Subcutaneous abdominal adipose tissue (tissue), 5 donors: ENCODE measurements around the gene PPP2R5D.
A peak's percentile ranks its signal among the peaks of the same experiment; 100 is the strongest.

ENCODE experiments used
- H3K27ac ChIP-seq: one replicate; pipeline ENCODE4 v1.7.0; 2013; ENCODE audit warnings: low read depth, mild to moderate bottlenecking, inconsistent platforms, low read length, moderate library complexity
- H3K27me3 ChIP-seq, 5 donors: one replicate each; pipeline ENCODE4 v1.7.0; 2013; ENCODE audit warnings: low read length in 5 of 5, inconsistent platforms in 1 of 5; ENCODE audit not compliant: control insufficient read depth in 5 of 5, insufficient read depth in 4 of 5
- H3K36me3 ChIP-seq, 5 donors: one replicate each; pipeline ENCODE4 v1.7.0; 2013; ENCODE audit warnings: low read length in 5 of 5; ENCODE audit not compliant: control insufficient read depth in 5 of 5, insufficient read depth in 5 of 5
- H3K4me1 ChIP-seq, 5 donors: one replicate each; pipeline ENCODE4 v1.7.0; 2013; ENCODE audit warnings: low read length in 5 of 5, mild to moderate bottlenecking in 3 of 5, moderate library complexity in 1 of 5; ENCODE audit not compliant: control insufficient read depth in 5 of 5, insufficient read depth in 5 of 5
- H3K4me3 ChIP-seq, 5 donors: one replicate each; pipeline ENCODE4 v1.7.0; 2013; ENCODE audit warnings: low read length in 5 of 5, low read depth in 1 of 5
- H3K9ac ChIP-seq, 5 donors: one replicate each; pipeline ENCODE4 v1.7.0; 2013; ENCODE audit warnings: low read length in 5 of 5, mild to moderate bottlenecking in 4 of 5, moderate library complexity in 3 of 5
- H3K9me3 ChIP-seq, 5 donors: one replicate each; pipeline ENCODE4 v1.7.0; 2013; ENCODE audit warnings: low read length in 5 of 5; ENCODE audit not compliant: control insufficient read depth in 5 of 5
- donor health status: healthy.
- donor health status: healthy.
- donor health status: healthy.
- donor health status: healthy.
- donor health status: healthy.

PPP2R5D gene

DNA sequence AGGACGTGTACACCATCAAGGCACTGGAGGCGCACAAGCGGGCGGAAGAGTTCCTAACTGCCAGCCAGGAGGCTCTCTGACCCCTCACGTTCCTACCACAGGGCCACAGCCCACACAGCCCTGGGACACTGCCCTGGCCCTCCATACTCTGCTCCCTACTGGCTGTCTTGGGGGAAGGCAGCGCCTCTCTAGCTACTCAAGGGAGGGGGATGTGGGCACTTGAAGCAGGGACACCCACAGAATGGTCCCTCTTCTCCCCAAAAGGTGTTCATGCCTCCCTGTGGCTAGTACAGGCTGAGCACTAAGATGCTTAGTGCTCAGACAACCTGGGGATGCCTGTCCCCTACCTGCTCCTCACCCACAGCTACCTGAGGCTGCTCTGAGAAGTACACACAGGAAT lies 26.8 kb downstream of the PPP2R5D start:
- Histone ChIP-seq H3K9me3 (no peaks in the 10 kb centered on the region), H3K36me3 (peaks cover 0 to 62% (median 57%) of the 10 kb centered on the region in 5 donors), H3K27ac (no peak overlapping the region), H3K9ac (no peak overlapping the region), H3K4me3 (no peak overlapping the region), H3K27me3 (no peaks in the 10 kb centered on the region), H3K4me1 (peaks cover 10 to 32% (median 31%) of the 10 kb centered on the region in 5 donors)

DNA sequence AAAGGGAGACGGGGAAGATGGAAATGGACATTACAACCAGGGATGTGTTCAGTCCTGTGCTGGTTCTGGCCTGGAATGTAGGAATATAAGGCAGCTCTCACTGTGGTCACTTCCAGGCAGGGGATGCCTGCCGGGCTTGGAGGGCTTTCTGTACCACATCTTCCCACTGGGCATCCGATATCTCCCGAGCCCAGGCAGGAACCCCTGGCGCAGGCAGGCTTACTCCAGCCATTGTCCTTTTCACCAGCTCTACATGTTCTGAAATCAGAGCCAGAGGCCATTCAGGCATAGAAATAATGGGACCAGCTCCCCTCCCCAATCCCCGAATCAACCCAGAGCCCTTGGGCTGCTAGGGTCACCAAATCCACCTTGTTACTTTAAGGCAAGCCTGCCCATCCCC lies 28.0 kb downstream of the PPP2R5D start:
- peak overlapping the region in 4 of 5 donors; percentile 69 to 86 (median 82) for H3K9ac ChIP-seq
- H3K27ac ChIP-seq: no peak overlapping the region
- H3K27me3 ChIP-seq: no peaks in the 10 kb centered on the region
- H3K4me1 ChIP-seq: peaks cover 16 to 43% (median 42%) of the 10 kb centered on the region in 5 donors
- peaks cover 0 to 54% (median 51%) of the 10 kb centered on the region in 5 donors for H3K36me3 ChIP-seq
- no peaks in the 10 kb centered on the region for H3K9me3 ChIP-seq
- no peak overlapping the region for H3K4me3 ChIP-seq

- Histone ChIP-seq H3K36me3 (peaks cover 0 to 54% (median 51%) of the 10 kb centered on the region in 5 donors), H3K4me1 (peaks cover 16 to 45% (median 42%) of the 10 kb centered on the region in 5 donors), H3K9ac (peak overlapping the region; percentile 69 to 87 (median 84)), H3K4me3 (peak overlapping the region; percentile 78 to 96 (median 85)), H3K27me3 (no peaks in the 10 kb centered on the region), H3K27ac (peak overlapping the region; percentile 65), H3K9me3 (no peaks in the 10 kb centered on the region)
These were observed 28.9 kb downstream of the PPP2R5D start for GRCh38 chr6:43013097-43013842.

GRCh38 chr6:43013843-43014433 lies 29.6 kb downstream of the PPP2R5D start, which contains the start of the genes KLHDC3 and MEA1:
Gene KLHDC3, plus strand, starts transcription at chr6:43014249. Its CDS starts 2,944 bp downstream, at chr6:43017193.
Gene MEA1, minus strand, starts transcription at chr6:43013946. Its CDS starts 133 bp downstream, at chr6:43013813.
- Histone ChIP-seq H3K36me3 (peaks cover under 1 to 54% (median 51%) of the 10 kb centered on the region in 5 donors), H3K27me3 (no peaks in the 10 kb centered on the region), H3K4me1 (peaks cover 16 to 45% (median 42%) of the 10 kb centered on the region in 5 donors), H3K27ac (peak within 1 kb of the TSS; percentile 70), H3K4me3 (peak within 1 kb of the TSS; percentile 78 to 98 (median 96)), H3K9ac (peak within 1 kb of the TSS; percentile 69 to 87 (median 84)), H3K9me3 (no peaks in the 10 kb centered on the region)

GRCh38 chr6:43014434-43014909 lies 30.1 kb downstream of the PPP2R5D start:
- no peaks in the 10 kb centered on the region for H3K9me3 ChIP-seq
- no peaks in the 10 kb centered on the region for H3K27me3 ChIP-seq
- peaks cover 16 to 45% (median 42%) of the 10 kb centered on the region in 5 donors for H3K4me1 ChIP-seq
- H3K36me3 ChIP-seq: peaks cover 6 to 54% (median 51%) of the 10 kb centered on the region in 5 donors
- H3K27ac ChIP-seq: peak overlapping the region; percentile 70
- H3K9ac ChIP-seq: peak overlapping the region; percentile 68 to 81 (median 70)
- peak overlapping the region; percentile 78 to 98 (median 96) for H3K4me3 ChIP-seq

DNA sequence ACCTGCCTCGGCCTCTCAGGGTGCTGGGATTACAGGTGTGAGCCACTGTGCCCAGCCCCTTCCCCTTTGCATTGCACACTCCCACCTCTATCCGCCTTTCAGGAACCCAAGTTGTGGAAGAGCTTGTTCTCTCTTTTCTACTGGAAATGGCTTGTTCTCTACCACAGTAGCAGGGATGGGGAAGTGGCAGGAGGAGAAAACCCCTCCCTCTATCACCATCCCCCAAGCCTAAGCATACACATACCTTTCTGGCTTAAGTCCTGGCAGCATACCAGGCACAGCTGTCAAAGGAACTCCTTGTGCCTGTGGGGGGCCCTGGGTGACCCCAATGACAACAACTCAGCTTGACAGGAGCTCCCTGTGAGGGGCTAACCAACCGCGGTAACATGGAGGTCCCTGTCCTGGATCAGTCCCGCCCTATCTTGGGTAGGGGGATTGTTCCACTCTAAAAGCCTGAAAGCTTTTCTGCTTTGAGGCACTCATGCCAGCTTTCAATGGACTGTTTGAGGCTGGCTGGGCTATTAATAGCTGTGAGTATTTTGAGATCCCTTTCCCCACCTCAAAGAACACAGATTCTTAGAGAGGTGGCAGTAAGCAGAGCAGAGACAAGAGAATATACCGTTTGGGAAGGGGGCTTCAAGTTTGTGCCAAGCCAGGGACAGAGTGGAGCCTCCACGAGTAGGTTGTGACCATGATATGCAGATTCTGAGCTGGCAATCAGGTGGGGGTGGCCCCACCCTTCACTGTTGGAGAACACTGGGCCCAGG lies 32.0 kb downstream of the PPP2R5D start:
- Histone ChIP-seq H3K9me3 (no peaks in the 10 kb centered on the region), H3K4me1 (peaks cover 16 to 54% (median 50%) of the 10 kb centered on the region in 5 donors), H3K36me3 (peaks cover 7 to 47% (median 42%) of the 10 kb centered on the region in 5 donors), H3K27me3 (no peaks in the 10 kb centered on the region), H3K4me3 (peak overlapping the region in 1 of 5 donors; percentile 6), H3K27ac (no peak overlapping the region), H3K9ac (peak overlapping the region in 3 of 5 donors; percentile 62 to 72 (median 64))

GRCh38 chr6:43016943-43017334 lies 32.6 kb downstream of the PPP2R5D start:
- H3K9ac ChIP-seq: peak overlapping the region in 3 of 5 donors; percentile 62 to 72 (median 64)

DNA sequence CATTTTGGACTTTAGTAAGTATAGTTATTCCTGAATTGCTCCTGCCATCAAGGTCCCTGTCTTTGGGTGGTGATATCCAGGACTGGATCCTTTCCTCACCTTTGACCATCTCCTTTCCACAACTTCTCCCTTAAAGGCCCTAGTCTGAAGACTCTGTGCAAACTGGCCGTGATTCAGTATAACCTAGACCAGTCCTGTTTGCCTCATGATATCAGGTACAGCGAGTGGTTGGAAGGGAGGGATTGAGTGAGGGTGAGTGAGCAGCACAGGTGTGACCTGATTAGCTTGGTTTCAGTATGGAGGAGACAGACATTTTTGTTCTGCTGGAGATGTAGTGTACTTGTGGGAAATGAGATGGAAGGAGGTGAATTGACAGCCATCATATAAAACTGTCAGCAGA lies 34.8 kb downstream of the PPP2R5D start:
- H3K27me3 ChIP-seq: no peaks in the 10 kb centered on the region
- H3K36me3 ChIP-seq: peaks cover 7 to 38% (median 31%) of the 10 kb centered on the region in 5 donors
- no peaks in the 10 kb centered on the region for H3K9me3 ChIP-seq
- H3K27ac ChIP-seq: no peak overlapping the region
- no peak overlapping the region for H3K9ac ChIP-seq
- peaks cover 9 to 55% (median 47%) of the 10 kb centered on the region in 5 donors for H3K4me1 ChIP-seq
- H3K4me3 ChIP-seq: no peak overlapping the region

More at GRCh38 chr6:43016943-43017334, 32.6 kb downstream of the PPP2R5D start:
- H3K4me1 ChIP-seq: peaks cover 16 to 54% (median 50%) of the 10 kb centered on the region in 5 donors
- H3K4me3 ChIP-seq: no peak overlapping the region
- H3K9me3 ChIP-seq: no peaks in the 10 kb centered on the region
- H3K27me3 ChIP-seq: no peaks in the 10 kb centered on the region
- H3K27ac ChIP-seq: no peak overlapping the region
- peaks cover 7 to 41% (median 36%) of the 10 kb centered on the region in 5 donors for H3K36me3 ChIP-seq

- no peaks in the 10 kb centered on the region for H3K27me3 ChIP-seq
- no peaks in the 10 kb centered on the region for H3K9me3 ChIP-seq
- H3K27ac ChIP-seq: no peak overlapping the region
- H3K36me3 ChIP-seq: peaks cover 13 to 48% (median 39%) of the 10 kb centered on the region in 5 donors
- peaks cover 9 to 46% (median 38%) of the 10 kb centered on the region in 5 donors for H3K4me1 ChIP-seq
- peak overlapping the region in 1 of 5 donors; percentile 84 for H3K9ac ChIP-seq
- H3K4me3 ChIP-seq: no peak overlapping the region
These were observed 35.8 kb downstream of the PPP2R5D start for GRCh38 chr6:43020052-43020705.
